ENCODE data around the gene RAB31.

The RAB31 gene

DNA sequence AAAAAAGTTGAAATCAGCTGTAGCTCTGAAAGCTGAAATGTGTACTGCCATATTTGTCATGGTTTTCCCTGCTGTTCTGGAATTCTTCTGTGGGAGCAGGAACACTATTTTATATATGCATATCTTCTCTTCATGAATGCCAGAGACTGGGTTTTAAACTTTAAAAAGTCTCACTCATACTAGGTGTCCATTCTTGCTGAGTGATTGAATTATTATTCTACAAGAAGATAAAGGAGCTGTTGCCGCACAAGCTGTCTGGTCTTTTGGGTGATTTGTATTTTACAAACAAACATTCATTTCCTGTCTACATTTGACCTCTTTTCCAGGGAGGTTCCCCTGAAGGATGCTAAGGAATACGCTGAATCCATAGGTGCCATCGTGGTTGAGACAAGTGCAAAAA, 137.2 kb downstream of the RAB31 start:
- no peaks in the 10 kb centered on the region for H3K9me3 ChIP-seq (ENCODE audit: insufficient read depth, low read length, severe bottlenecking)
- no peaks in the 10 kb centered on the region for H3K36me3 ChIP-seq (ENCODE audit: insufficient read depth, low read length)
- peaks cover 12% of the 10 kb centered on the region for H3K27me3 ChIP-seq (ENCODE audit: insufficient read depth, low read length, poor library complexity)
- H3K4me2 ChIP-seq (ENCODE audit: insufficient read depth, low read length): no peak overlapping the region
- H2AFZ ChIP-seq (ENCODE audit: low read depth, low read length): no peak overlapping the region
- H4K20me1 ChIP-seq (ENCODE audit: insufficient read depth, low read length): no peaks in the 10 kb centered on the region
- no peak for ATAC-seq (ENCODE audit: insufficient read depth, low read depth)
- H3K27ac ChIP-seq (ENCODE audit: low read length): no peak overlapping the region
- no peak for DNase-seq
- H3K4me1 ChIP-seq (ENCODE audit: insufficient read depth, low read length): no peaks in the 10 kb centered on the region
- H3K79me2 ChIP-seq (ENCODE audit: insufficient read depth, low read length): no peaks in the 10 kb centered on the region
- no peak overlapping the region for H3K9ac ChIP-seq (ENCODE audit: low read depth, low read length)
- no peak overlapping the region for H3K4me3 ChIP-seq (ENCODE audit: low read depth in 1 of 2, low read length in 2 of 2)
- no peak for TF ChIP-seq EZH2 (IDR thresholded peaks at IDR 0.05; ENCODE audit: borderline replicate concordance, low read depth, low read length, severe bottlenecking)
- TF ChIP-seq, protein P1, sequence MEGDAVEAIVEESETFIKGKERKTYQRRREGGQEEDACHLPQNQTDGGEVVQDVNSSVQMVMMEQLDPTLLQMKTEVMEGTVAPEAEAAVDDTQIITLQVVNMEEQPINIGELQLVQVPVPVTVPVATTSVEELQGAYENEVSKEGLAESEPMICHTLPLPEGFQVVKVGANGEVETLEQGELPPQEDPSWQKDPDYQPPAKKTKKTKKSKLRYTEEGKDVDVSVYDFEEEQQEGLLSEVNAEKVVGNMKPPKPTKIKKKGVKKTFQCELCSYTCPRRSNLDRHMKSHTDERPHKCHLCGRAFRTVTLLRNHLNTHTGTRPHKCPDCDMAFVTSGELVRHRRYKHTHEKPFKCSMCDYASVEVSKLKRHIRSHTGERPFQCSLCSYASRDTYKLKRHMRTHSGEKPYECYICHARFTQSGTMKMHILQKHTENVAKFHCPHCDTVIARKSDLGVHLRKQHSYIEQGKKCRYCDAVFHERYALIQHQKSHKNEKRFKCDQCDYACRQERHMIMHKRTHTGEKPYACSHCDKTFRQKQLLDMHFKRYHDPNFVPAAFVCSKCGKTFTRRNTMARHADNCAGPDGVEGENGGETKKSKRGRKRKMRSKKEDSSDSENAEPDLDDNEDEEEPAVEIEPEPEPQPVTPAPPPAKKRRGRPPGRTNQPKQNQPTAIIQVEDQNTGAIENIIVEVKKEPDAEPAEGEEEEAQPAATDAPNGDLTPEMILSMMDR (IDR thresholded peaks at IDR 0.05; ENCODE audit: borderline replicate concordance, extremely low read depth, low read length, poor library complexity, severe bottlenecking): no peak

DNA sequence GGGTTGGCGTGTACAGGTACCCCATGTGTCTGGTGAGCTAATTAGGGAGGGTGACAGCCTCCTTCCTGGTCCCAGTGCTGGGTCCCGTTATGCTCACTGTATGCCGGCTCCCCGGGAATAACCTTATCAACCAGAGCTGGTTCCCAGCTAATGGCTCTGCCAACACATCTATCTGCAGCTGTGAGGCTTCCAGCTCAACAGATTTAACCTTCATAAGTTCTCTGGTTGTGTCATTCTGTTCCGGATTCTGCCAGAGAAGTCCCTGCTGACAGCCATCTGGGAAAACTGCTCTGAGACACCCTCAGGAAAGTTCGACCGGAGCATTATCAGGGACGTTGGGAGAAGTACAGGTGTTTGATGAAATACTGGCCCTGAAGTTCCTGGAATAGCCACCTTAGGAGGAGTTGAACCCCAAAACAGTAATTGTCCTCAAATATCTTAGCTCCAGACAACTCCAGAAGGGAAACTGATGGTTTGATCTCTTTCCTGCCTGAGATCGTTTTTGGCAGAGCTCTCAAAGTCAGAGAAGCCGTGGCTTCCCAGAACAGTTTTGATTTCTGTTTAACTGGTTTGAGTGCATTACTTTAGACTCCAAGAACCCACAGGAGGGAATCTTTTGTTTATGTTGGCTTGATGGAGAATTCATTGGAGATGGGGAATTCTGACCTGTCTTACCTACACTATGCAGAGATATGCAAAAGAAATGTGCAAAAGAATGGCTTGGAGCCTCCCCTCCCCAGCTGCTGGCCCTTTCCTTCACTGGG, 138.2 kb downstream of the RAB31 start:
- H4K20me1 ChIP-seq (ENCODE audit: insufficient read depth, low read length): no peaks in the 10 kb centered on the region
- ATAC-seq (ENCODE audit: insufficient read depth, low read depth): no peak
- no peaks in the 10 kb centered on the region for H3K36me3 ChIP-seq (ENCODE audit: insufficient read depth, low read length)
- H2AFZ ChIP-seq (ENCODE audit: low read depth, low read length): no peak overlapping the region
- no peaks in the 10 kb centered on the region for H3K79me2 ChIP-seq (ENCODE audit: insufficient read depth, low read length)
- peaks cover 8% of the 10 kb centered on the region for H3K27me3 ChIP-seq (ENCODE audit: insufficient read depth, low read length, poor library complexity)
- no peak overlapping the region for H3K4me2 ChIP-seq (ENCODE audit: insufficient read depth, low read length)
- no peak for DNase-seq
- TF ChIP-seq, protein P1 (IDR thresholded peaks at IDR 0.05; ENCODE audit: borderline replicate concordance, extremely low read depth, low read length, poor library complexity, severe bottlenecking): no peak
- no peak for TF ChIP-seq EZH2 (IDR thresholded peaks at IDR 0.05; ENCODE audit: borderline replicate concordance, low read depth, low read length, severe bottlenecking)
- H3K27ac ChIP-seq (ENCODE audit: low read length): no peak overlapping the region
- H3K9ac ChIP-seq (ENCODE audit: low read depth, low read length): no peak overlapping the region
- no peaks in the 10 kb centered on the region for H3K4me1 ChIP-seq (ENCODE audit: insufficient read depth, low read length)
- H3K4me3 ChIP-seq (ENCODE audit: low read depth in 1 of 2, low read length in 2 of 2): no peak overlapping the region
- no peaks in the 10 kb centered on the region for H3K9me3 ChIP-seq (ENCODE audit: insufficient read depth, low read length, severe bottlenecking)

DNA sequence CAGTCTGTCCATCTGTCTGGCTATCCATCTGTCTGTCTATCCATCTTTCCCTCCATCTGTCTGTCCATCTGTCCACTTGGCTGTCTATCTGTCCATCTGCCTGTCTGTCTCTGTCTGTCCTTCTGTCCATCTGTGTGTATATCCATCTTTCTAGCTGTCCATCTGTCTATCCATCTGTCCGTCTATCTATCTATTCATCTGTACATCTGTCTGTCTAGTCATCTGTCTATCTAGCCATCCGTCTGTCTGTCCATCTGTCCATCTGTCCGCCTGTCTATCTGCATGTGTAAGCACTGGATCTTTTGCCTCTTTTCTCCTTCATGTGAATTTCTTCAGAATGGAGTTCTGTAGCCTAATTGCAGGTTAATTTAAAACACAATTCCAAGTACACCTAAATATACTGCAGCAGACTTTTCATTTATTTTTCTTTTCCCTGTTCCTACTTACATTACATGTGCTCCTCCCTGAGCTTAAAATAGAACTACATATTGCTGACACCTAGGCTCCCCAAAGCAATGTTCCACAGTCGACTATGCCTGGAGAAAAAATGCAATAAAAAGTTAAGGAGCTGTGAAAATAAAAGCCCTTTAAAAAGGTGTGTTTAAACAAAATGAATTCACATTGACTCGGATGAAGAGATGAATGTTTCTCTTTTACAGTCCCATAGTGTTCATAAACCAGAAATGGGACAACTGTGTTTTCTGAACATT, 140.2 kb downstream of the RAB31 start:
- Histone ChIP-seq H3K9ac (ENCODE audit: low read depth, low read length) (no peak overlapping the region), H3K27me3 (ENCODE audit: insufficient read depth, low read length, poor library complexity) (peaks cover 8% of the 10 kb centered on the region), H3K27ac (ENCODE audit: low read length) (no peak overlapping the region), H3K4me1 (ENCODE audit: insufficient read depth, low read length) (no peaks in the 10 kb centered on the region), H3K79me2 (ENCODE audit: insufficient read depth, low read length) (no peaks in the 10 kb centered on the region), H3K9me3 (ENCODE audit: insufficient read depth, low read length, severe bottlenecking) (no peaks in the 10 kb centered on the region), H2AFZ (ENCODE audit: low read depth, low read length) (no peak overlapping the region), H3K4me3 (ENCODE audit: low read depth in 1 of 2, low read length in 2 of 2) (no peak overlapping the region), H3K36me3 (ENCODE audit: insufficient read depth, low read length) (no peaks in the 10 kb centered on the region), H4K20me1 (ENCODE audit: insufficient read depth, low read length) (no peaks in the 10 kb centered on the region), H3K4me2 (ENCODE audit: insufficient read depth, low read length) (no peak overlapping the region)
- no peak for ATAC-seq (ENCODE audit: insufficient read depth, low read depth)
- TF ChIP-seq EZH2 (IDR thresholded peaks at IDR 0.05; ENCODE audit: borderline replicate concordance, low read depth, low read length, severe bottlenecking): no peak
- TF ChIP-seq, protein P1 (IDR thresholded peaks at IDR 0.05; ENCODE audit: borderline replicate concordance, extremely low read depth, low read length, poor library complexity, severe bottlenecking): no peak
- no peak for DNase-seq

Measured in DND-41 (cell line).